Measurements from ENCODE around the gene PLEKHM1. TPM values are rescaled to one million over a fixed set of nuclear protein-coding genes. Genes with fewer than 3 reads are reported as not detected.
A peak's percentile ranks its signal among the peaks of the same experiment; 100 is the strongest.
"Not testable (repeated sequence)": the region's sequence is repeated elsewhere in the genome, so short reads cannot be mapped to it uniquely, and the experiment has no call there.

The PLEKHM1 gene
- total RNA-seq, 4 donors from 2014 or later: 43.6 to 111 (median 47.6) TPM

DNA sequence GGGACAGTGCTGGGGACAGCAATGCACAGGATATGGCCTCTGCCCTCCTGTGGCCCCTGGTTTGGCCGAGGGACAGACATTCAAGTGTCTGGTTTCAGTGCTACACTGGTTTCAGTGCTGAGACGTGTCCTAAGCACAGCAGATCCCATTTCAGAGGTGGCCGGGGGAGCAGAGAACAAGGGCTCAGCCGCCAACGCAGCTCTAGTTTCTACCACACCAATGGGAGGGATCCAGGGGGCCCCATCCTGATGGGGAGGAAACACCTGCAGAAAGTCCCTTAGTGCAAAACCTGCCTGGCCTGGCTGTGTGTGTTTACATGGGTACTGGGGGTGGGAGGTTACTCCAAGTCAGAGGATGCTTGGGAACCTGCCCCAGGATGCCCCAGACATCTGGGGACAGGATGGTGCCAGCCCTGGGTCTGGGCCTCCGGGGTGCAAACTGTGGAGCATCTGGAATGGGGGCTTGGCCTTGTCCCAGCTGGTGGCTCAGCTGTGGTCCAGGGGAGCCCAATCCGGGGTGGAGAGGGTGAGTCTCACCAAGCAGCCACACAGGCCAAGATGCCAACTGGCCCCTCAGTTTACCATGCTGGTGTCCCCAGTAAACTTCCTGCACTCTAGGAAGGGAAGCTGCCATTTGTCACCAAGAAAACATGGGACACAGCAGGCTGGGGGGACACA is 49.5 kb downstream of the PLEKHM1 start:
- intact Hi-C loops (cut with DNase I; ENCODE audit: low total_unique reads); H3K4me3 ChIP-seq; H3K27me3 ChIP-seq; H3K9me3 ChIP-seq: not testable (repeated sequence)
- WGBS, 2 donors (ENCODE audit: low coverage in 1 of 2): 61% methylated on average over 7 of the region's 7 CpGs; no CpG with 5 or more reads in 1 of the 2 donors
- H3K27ac ChIP-seq: peak overlapping the region in 3 of 4 donors; percentile 27 to 60 (median 39)
- peak; percentile 72 for DNase-seq
- TF ChIP-seq POLR2AphosphoS5 (IDR thresholded peaks at IDR 0.05): peak in 1 of 3 donors; percentile 8
- peaks cover 0 to 14% (median 2%) of the 10 kb centered on the region in 4 donors for H3K36me3 ChIP-seq
- peaks cover 4 to 14% (median 11%) of the 10 kb centered on the region in 4 donors for H3K4me1 ChIP-seq
- in situ Hi-C loops (cut with MboI; ENCODE audit: low pct_ligation_motif_present in 1 of 4, low pct_unique_long_range_greater_than_20kb in 1 of 4, low sequenced_read_pairs in 3 of 4): loop anchor here in 1 of 4 donors (25.0 kb wide), 1 partner anchor 146 kb away; no protein-coding TSS in a partner anchor

DNA sequence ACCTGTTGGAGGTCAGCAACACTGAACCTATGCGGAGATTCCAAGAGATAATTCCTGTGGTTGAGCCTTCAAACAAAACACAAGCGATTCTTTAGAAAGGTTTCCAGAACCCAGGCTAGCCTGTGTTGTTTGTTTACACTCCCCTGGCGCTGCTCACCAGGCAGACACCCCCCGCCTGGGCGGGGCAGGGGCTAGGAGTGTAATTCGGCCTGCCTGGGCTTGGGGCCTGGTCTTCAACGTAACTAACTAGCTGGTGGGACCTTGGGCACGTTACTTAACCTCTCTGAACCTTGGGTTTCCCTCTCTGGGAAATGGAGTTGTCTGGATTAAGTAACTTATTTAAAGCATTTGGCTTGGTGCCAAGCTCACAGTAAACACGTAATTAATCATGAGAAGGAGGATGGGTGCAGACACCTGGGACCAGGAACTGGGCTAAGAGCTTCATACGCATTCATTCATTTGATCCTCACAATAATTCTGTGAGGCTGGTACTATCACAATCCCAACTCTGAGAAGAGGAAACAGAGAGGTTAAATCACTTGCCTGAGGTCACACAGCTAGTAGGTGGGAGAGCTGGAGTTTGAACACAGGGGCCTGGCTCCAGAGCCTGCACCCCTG is 50.3 kb downstream of the PLEKHM1 start:
- peak overlapping the region; percentile 8 to 60 (median 33) for H3K27ac ChIP-seq
- H3K27me3 ChIP-seq: no peaks in the 10 kb centered on the region
- no peaks in the 10 kb centered on the region for H3K9me3 ChIP-seq
- peaks cover 0 to 12% (median 2%) of the 10 kb centered on the region in 4 donors for H3K36me3 ChIP-seq
- TF ChIP-seq EP300 (IDR thresholded peaks at IDR 0.05; ENCODE audit: low read depth) (no peak), POLR2AphosphoS5 (IDR thresholded peaks at IDR 0.05) (no peak)
- TF ChIP-seq, protein P1, sequence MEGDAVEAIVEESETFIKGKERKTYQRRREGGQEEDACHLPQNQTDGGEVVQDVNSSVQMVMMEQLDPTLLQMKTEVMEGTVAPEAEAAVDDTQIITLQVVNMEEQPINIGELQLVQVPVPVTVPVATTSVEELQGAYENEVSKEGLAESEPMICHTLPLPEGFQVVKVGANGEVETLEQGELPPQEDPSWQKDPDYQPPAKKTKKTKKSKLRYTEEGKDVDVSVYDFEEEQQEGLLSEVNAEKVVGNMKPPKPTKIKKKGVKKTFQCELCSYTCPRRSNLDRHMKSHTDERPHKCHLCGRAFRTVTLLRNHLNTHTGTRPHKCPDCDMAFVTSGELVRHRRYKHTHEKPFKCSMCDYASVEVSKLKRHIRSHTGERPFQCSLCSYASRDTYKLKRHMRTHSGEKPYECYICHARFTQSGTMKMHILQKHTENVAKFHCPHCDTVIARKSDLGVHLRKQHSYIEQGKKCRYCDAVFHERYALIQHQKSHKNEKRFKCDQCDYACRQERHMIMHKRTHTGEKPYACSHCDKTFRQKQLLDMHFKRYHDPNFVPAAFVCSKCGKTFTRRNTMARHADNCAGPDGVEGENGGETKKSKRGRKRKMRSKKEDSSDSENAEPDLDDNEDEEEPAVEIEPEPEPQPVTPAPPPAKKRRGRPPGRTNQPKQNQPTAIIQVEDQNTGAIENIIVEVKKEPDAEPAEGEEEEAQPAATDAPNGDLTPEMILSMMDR (IDR thresholded peaks at IDR 0.05): no peak
- H3K4me1 ChIP-seq: peaks cover 4 to 14% (median 11%) of the 10 kb centered on the region in 4 donors
- in situ Hi-C loops (cut with MboI; ENCODE audit: low pct_ligation_motif_present in 1 of 4, low pct_unique_long_range_greater_than_20kb in 1 of 4, low sequenced_read_pairs in 3 of 4) (loop anchor here in 1 of 4 donors (25.0 kb wide), 1 partner anchor 147 kb away; no protein-coding TSS in a partner anchor), intact Hi-C loops (cut with DNase I; ENCODE audit: low total_unique reads) (no loop called here)
- DNase-seq: no peak
- H3K4me3 ChIP-seq: no peak overlapping the region
- WGBS, 2 donors (ENCODE audit: low coverage in 1 of 2): 34 to 42% methylated on average over 3 to 10 of the region's 10 CpGs

DNA sequence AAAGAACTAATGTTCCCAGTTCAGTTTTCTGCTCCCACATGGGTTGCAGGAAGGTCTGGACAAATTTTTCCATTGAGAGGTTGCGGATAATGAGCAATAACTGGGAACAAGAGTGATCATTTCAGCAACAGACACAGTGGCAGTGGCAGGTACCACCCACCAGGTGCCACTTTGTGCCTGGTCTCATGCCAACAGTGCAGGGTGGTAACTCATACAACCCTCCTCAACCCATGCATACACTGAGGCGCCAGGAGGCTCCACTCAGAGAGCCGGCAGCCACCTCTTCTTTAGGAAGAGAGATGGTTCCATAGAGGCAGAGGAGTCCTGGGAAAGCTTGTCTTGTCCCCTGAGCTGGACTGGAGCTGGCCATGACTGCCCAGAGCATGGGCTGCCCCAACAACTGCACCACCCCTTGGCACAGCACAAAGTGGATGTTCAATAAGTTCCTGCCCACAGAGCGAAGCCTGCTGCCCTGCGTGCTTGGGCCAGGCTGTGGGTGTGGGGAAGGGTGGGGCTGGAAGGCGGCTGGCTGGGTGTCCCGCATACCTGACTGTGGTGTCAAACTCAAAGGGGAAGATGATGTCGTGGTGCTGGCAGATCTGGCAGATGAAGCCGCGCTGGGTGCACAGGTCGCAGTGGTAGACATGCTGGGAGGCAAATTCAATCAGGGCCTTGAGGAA is 51.5 kb downstream of the PLEKHM1 start:
- WGBS, 2 donors (ENCODE audit: low coverage in 1 of 2): 74% methylated on average over 7 of the region's 11 CpGs; no CpG with 5 or more reads in 1 of the 2 donors
- Histone ChIP-seq H3K4me1 (peaks cover 4 to 14% (median 11%) of the 10 kb centered on the region in 4 donors), H3K27me3 (no peaks in the 10 kb centered on the region), H3K27ac (peak overlapping the region in 1 of 4 donors; percentile 10), H3K4me3 (no peak overlapping the region), H3K36me3 (peaks cover 0 to 6% (median 2%) of the 10 kb centered on the region in 4 donors), H3K9me3 (no peaks in the 10 kb centered on the region)
- TF ChIP-seq EP300 (IDR thresholded peaks at IDR 0.05; ENCODE audit: low read depth) (no peak), POLR2A (IDR thresholded peaks at IDR 0.05) (no peak), POLR2AphosphoS5 (IDR thresholded peaks at IDR 0.05) (no peak)
- TF ChIP-seq, protein P1 (IDR thresholded peaks at IDR 0.05): peak in 2 of 5 experiments; percentile 13 to 20
- in situ Hi-C loops (cut with MboI; ENCODE audit: low pct_ligation_motif_present in 1 of 4, low pct_unique_long_range_greater_than_20kb in 1 of 4, low sequenced_read_pairs in 3 of 4) (loop anchor here in 1 of 4 donors (25.0 kb wide), 1 partner anchor 148 kb away; no protein-coding TSS in a partner anchor), intact Hi-C loops (cut with DNase I; ENCODE audit: low total_unique reads) (no loop called here)
- DNase-seq: peak; percentile 48

DNA sequence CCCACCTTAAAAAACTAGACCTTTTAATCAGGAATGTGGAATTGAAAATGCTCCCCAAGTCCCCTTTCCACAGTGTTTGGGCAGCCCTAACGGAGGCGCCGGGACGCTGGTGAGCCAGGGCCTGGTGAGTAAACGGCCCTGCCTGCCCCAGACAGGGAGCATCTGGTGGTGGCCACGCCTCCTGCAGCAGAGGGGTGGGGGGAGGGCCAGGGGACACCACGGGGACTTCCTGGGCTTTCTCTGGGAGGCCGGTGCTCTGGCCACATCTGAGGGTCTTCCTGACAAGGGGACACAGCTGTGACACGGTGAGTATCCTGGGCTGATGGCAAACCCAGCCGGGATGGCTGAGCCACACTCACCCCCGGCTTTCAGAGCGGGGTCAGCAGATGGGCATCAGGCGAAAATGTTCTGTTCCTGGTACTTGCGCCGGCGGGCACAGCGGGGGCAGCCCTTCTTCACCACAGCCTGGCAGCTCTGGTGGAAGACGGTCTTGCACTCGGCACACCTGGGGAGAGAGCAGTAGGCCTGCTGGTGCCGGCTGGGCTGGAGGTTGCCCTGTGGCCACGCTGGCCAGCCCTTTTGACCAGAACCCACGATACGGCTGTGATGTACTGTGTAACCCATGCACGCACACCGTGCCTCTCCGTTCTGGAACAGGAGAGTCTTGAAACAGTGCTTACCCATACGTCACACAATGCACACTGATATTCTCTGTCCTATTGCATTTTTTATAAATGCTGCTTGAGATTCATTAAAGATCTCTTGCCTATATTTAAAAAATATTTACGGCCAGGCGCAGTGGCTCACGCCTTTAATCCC is 52.8 kb downstream of the PLEKHM1 start:
- Histone ChIP-seq H3K9me3 (no peaks in the 10 kb centered on the region), H3K4me1 (peaks cover 11 to 21% (median 18%) of the 10 kb centered on the region in 4 donors), H3K27me3 (no peaks in the 10 kb centered on the region), H3K36me3 (peaks cover 0 to 6% (median 2%) of the 10 kb centered on the region in 4 donors), H3K27ac (no peak overlapping the region), H3K4me3 (no peak overlapping the region)
- TF ChIP-seq EP300 (IDR thresholded peaks at IDR 0.05; ENCODE audit: low read depth) (no peak), POLR2A (IDR thresholded peaks at IDR 0.05) (no peak), POLR2AphosphoS5 (IDR thresholded peaks at IDR 0.05) (no peak)
- TF ChIP-seq, protein P1 (IDR thresholded peaks at IDR 0.05): no peak
- in situ Hi-C loops (cut with MboI; ENCODE audit: low pct_ligation_motif_present in 1 of 4, low pct_unique_long_range_greater_than_20kb in 1 of 4, low sequenced_read_pairs in 3 of 4): loop anchor here in 1 of 4 donors (25.0 kb wide), 1 partner anchor 150 kb away; no protein-coding TSS in a partner anchor
- 88% methylated on average over 29 of the region's 30 CpGs; no CpG with 5 or more reads in 1 of the 2 donors for WGBS, 2 donors (ENCODE audit: low coverage in 1 of 2)
- intact Hi-C loops (cut with DNase I; ENCODE audit: low total_unique reads): no loop called here
- DNase-seq: no peak
